CD14-positive monocyte (primary cell): ENCODE measurements around the gene ATG12. TPM values are rescaled to one million over a fixed set of nuclear protein-coding genes. Genes with fewer than 3 reads are reported as not detected.
A peak's percentile ranks its signal among the peaks of the same experiment; 100 is the strongest.

Source experiments
- DNase-seq, 3 donors: peaks; one replicate each; pipeline ENCODE4 v3.0.0-alpha.2; 2011 to 2022
- H2AFZ ChIP-seq: 2 replicates; pipeline ENCODE4 v1.6.0; 2012; ENCODE audit warnings: mild to moderate bottlenecking, low read depth, low read length, inconsistent platforms; ENCODE audit not compliant: insufficient read depth, poor library complexity, severe bottlenecking
- H3K27ac ChIP-seq, 2 donors: 1 replicate in 1 of 2; 2 replicates in 1 of 2; pipeline ENCODE4 v1.5.1; 2012 to 2013; ENCODE audit warnings: low read length in 2 of 2, control low read depth in 1 of 2, inconsistent platforms in 1 of 2, low read depth in 1 of 2, mild to moderate bottlenecking in 1 of 2
- H3K27me3 ChIP-seq, 2 donors: one replicate each; pipeline versions ENCODE4 v1.6.0 to v1.6.1; 2011 to 2013; ENCODE audit warnings: low read length in 2 of 2; ENCODE audit not compliant: control insufficient read depth in 2 of 2, insufficient read depth in 2 of 2
- H3K36me3 ChIP-seq, 2 donors: replicated peaks in 1 of 2; 1 replicate in 1 of 2; 2 replicates in 1 of 2; pipeline versions ENCODE4 v1.5.1 to v1.6.1; 2012 to 2013; ENCODE audit warnings: low read length in 2 of 2, control low read depth in 1 of 2, inconsistent platforms in 1 of 2, mild to moderate bottlenecking in 1 of 2; ENCODE audit not compliant: insufficient read depth in 2 of 2, control insufficient read depth in 1 of 2
- H3K4me1 ChIP-seq, 2 donors: 1 replicate in 1 of 2; 2 replicates in 1 of 2; pipeline versions ENCODE4 v1.5.1 to v1.6.1; 2012 to 2013; ENCODE audit warnings: low read length in 2 of 2, control low read depth in 1 of 2, inconsistent platforms in 1 of 2, mild to moderate bottlenecking in 1 of 2, moderate library complexity in 1 of 2; ENCODE audit not compliant: insufficient read depth in 2 of 2, control insufficient read depth in 1 of 2
- H3K4me2 ChIP-seq: replicated peaks from 2 replicates; pipeline ENCODE3; 2012; ENCODE audit warnings: low read length, moderate library complexity, mild to moderate bottlenecking; ENCODE audit not compliant: poor library complexity, severe bottlenecking; ENCODE audit errors: extremely low read depth
- H3K4me3 ChIP-seq, 3 experiments: fragments of 200-600 bp in 1 of 3; sonication (generic) in 1 of 3; replicated peaks in 1 of 3; 1 replicate in 2 of 3; 2 replicates in 1 of 3; pipeline ENCODE4 v1.5.1; 2011 to 2013; ENCODE audit warnings: low read length in 3 of 3, mild to moderate bottlenecking in 3 of 3, control low read depth in 2 of 3, low read depth in 2 of 3, inconsistent platforms in 1 of 3, moderate library complexity in 1 of 3
- H3K79me2 ChIP-seq: 2 replicates; pipeline ENCODE4 v1.6.0; 2012; ENCODE audit warnings: mild to moderate bottlenecking, control low read depth, inconsistent platforms, low read length, moderate library complexity; ENCODE audit not compliant: insufficient read depth
- H3K9ac ChIP-seq: 2 replicates; pipeline ENCODE4 v1.6.0; 2017; ENCODE audit warnings: low read length, mild to moderate bottlenecking; ENCODE audit not compliant: insufficient read depth, poor library complexity, severe bottlenecking
- H3K9me3 ChIP-seq, 2 donors: replicated peaks in 1 of 2; 1 replicate in 1 of 2; 2 replicates in 1 of 2; pipeline versions ENCODE4 v1.5.1 to v1.6.1; 2012 to 2013; ENCODE audit warnings: low read length in 2 of 2, control low read depth in 1 of 2; ENCODE audit not compliant: control insufficient read depth in 1 of 2, insufficient read depth in 1 of 2
- H4K20me1 ChIP-seq: 2 replicates; pipeline ENCODE4 v1.6.0; 2012; ENCODE audit warnings: mild to moderate bottlenecking, low read length, control low read depth, moderate library complexity; ENCODE audit not compliant: insufficient read depth
- H3K27ac Mint-ChIP-seq, 7 donors: one replicate each; pipeline ENCODE4 v1.8.0; 2020; ENCODE audit warnings: mild to moderate bottlenecking in 7 of 7, mixed read lengths in 7 of 7, moderate library complexity in 6 of 7, inconsistent platforms in 2 of 7
- H3K27me3 Mint-ChIP-seq, 3 donors: one replicate each; pipeline ENCODE4 v1.8.0; 2021 to 2022; ENCODE audit warnings: low read depth in 3 of 3, mild to moderate bottlenecking in 3 of 3, mixed read lengths in 3 of 3, moderate library complexity in 3 of 3, inconsistent platforms in 1 of 3
- H3K36me3 Mint-ChIP-seq, 2 donors: one replicate each; pipeline ENCODE4 v1.8.0; 2020; ENCODE audit warnings: mixed read lengths in 2 of 2, inconsistent platforms in 1 of 2, mild to moderate bottlenecking in 1 of 2
- H3K4me1 Mint-ChIP-seq: one replicate; pipeline ENCODE4 v1.8.0; 2020; ENCODE audit warnings: mild to moderate bottlenecking, mixed read lengths
- H3K4me3 Mint-ChIP-seq, 2 donors: one replicate each; pipeline ENCODE4 v1.8.0; 2020; ENCODE audit warnings: mild to moderate bottlenecking in 2 of 2, mixed read lengths in 2 of 2, moderate library complexity in 1 of 2
- H3K9me3 Mint-ChIP-seq, 7 donors: one replicate each; pipeline ENCODE4 v1.8.0; 2020 to 2022; ENCODE audit warnings: mixed read lengths in 7 of 7, mild to moderate bottlenecking in 6 of 7, moderate library complexity in 6 of 7, inconsistent platforms in 2 of 7
- CTCF ChIP-seq: fragments of 200-600 bp; IDR thresholded peaks from one replicate; pipeline ENCODE4 v1.8.0; 2022; ENCODE audit warnings: antibody characterized with exemption, mild to moderate bottlenecking
- WGBS: methylation state at CpG from one replicate; pipeline ENCODE4 v1.1.5; 2013; ENCODE audit warnings: missing lambda C conversion rate; ENCODE audit not compliant: insufficient coverage; 5-methylcytosine and 5-hydroxymethylcytosine counted together
- intact Hi-C, 2 donors: fragments of 100-400 bp; cut with micrococcal nuclease; formaldehyde crosslinking; loops; one replicate each; pipeline versions ENCODE4 v1.15.0 to v1.15.1; 2023
- polyA plus RNA-seq, 3 donors: library from polyadenylated mRNA; depleted of rRNA in 1 of 3; unstranded in 2 of 3; stranded (reverse) in 1 of 3; fragments of 300-500 nt in 2 of 3; fragments of >200 nt in 1 of 3; fragmentation: Illumina TruSeq in 2 of 3; gene quantifications; 1 replicate in 2 of 3; 2 replicates in 1 of 3; pipeline ENCODE4 v1.2.3, GENCODE V29; 2012 to 2021

ATG12 gene
- polyA plus RNA-seq, 3 donors = 44.3 to 143 (median 101) TPM

- H3K27ac ChIP-seq = no peak overlapping the region
- DNase-seq = no peak
- Mint-ChIP-seq H3K4me3 (no peak overlapping the region), H3K27me3 (peaks cover 37 to 44% (median 40%) of the 10 kb centered on the region in 3 donors), H3K9me3 (peaks cover 0 to 23% (median 20%) of the 10 kb centered on the region in 7 donors), H3K36me3 (peaks cover 0 to 5% of the 10 kb centered on the region in 2 donors), H3K4me1 (peaks cover 9% of the 10 kb centered on the region), H3K27ac (no peak overlapping the region)
- intact Hi-C loops = no loop called here
- H4K20me1 ChIP-seq = no peaks in the 10 kb centered on the region
- peaks cover 9 to 11% of the 10 kb centered on the region in 2 donors for H3K4me1 ChIP-seq
- H2AFZ ChIP-seq = no peak overlapping the region
- peaks cover 26 to 38% of the 10 kb centered on the region in 2 donors for H3K27me3 ChIP-seq
- no peaks in the 10 kb centered on the region for H3K79me2 ChIP-seq
- no CpG with 5 or more reads among the region's 1 CpG for WGBS
- H3K4me3 ChIP-seq = no peak overlapping the region
- no peak for TF ChIP-seq CTCF
- peaks cover 0 to under 1% of the 10 kb centered on the region in 2 donors for H3K9me3 ChIP-seq
- H3K9ac ChIP-seq = no peak overlapping the region
- H3K36me3 ChIP-seq = no peaks in the 10 kb centered on the region
- H3K4me2 ChIP-seq = no peak overlapping the region
Observed at GRCh38 chr5:115820846-115821245, 20.5 kb downstream of the ATG12 start.

GRCh38 chr5:115818821-115819220 is 22.5 kb downstream of the ATG12 start:
- Histone ChIP-seq H3K9me3 (peaks cover 0 to 15% of the 10 kb centered on the region in 2 donors), H3K27me3 (peaks cover 46 to 58% of the 10 kb centered on the region in 2 donors), H2AFZ (no peak overlapping the region), H3K4me3 (no peak overlapping the region), H3K27ac (no peak overlapping the region), H3K9ac (no peak overlapping the region), H3K4me1 (peaks cover 12 to 16% of the 10 kb centered on the region in 2 donors), H4K20me1 (no peaks in the 10 kb centered on the region), H3K4me2 (no peak overlapping the region), H3K79me2 (no peaks in the 10 kb centered on the region), H3K36me3 (no peaks in the 10 kb centered on the region)
- intact Hi-C loops = no loop called here
- Mint-ChIP-seq H3K4me3 (peak overlapping the region in 1 of 2 donors; percentile 40), H3K36me3 (peaks cover 3 to 5% of the 10 kb centered on the region in 2 donors), H3K27ac (peak overlapping the region in 1 of 7 donors; percentile 8), H3K4me1 (peaks cover 17% of the 10 kb centered on the region), H3K27me3 (peaks cover 57 to 63% (median 59%) of the 10 kb centered on the region in 3 donors), H3K9me3 (peaks cover 0 to 12% (median 10%) of the 10 kb centered on the region in 7 donors)
- no peak for DNase-seq
- 98% methylated on average over 10 of the region's 18 CpGs for WGBS
- TF ChIP-seq CTCF = no peak
